ENCODE results near the gene ELP6. TPM values are rescaled to one million over a fixed set of nuclear protein-coding genes. Genes with fewer than 3 reads are reported as not detected.
"Not testable (repeated sequence)": the region's sequence is repeated elsewhere in the genome, so short reads cannot be mapped to it uniquely, and the experiment has no call there.

Gene ELP6
- total RNA-seq, 1 donor, result 48.2 TPM

DNA sequence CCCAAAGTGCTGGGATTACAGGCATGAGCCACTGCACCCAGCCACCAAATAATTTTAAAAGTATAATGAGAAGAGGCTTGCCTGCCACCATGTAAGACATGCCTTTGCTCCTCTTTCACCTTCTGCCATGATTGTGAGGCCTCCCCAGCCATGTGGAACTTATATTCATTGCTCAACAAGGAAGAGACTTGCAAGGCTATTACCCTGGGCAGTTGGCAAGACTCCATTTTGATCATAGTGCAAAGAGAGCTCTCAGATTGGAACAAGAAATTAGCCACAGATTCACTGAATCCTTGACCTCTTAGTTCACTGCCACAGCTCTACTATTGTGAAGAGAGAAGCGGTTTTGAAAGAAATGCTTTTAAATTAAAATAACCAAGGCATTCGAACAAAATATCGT, 43.9 kb downstream of the ELP6 start:
- DNase-seq (ENCODE audit: low read depth in 2 of 3, low spot score in 2 of 3), result no peak

DNA sequence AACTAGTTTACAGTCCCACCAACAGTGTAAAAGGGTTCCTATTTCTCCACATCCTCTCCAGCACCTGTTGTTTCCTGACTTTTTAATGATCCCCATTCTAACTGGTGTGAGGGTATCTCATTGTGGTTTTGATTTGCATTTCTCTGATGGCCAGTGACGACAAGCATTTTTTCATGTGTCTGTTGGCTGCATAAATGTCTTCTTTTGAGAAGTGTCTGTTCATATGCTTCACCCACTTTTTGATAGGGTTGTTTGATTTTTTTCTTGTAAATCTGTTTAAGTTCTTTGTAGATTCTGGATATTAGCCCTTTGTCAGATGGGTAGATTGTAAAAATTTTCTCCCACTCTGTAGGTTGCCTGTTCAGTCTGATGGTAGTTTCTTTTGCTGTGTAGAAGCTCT, 45.2 kb downstream of the ELP6 start:
- not testable (repeated sequence) for DNase-seq (ENCODE audit: low read depth in 2 of 3, low spot score in 2 of 3)

DNA sequence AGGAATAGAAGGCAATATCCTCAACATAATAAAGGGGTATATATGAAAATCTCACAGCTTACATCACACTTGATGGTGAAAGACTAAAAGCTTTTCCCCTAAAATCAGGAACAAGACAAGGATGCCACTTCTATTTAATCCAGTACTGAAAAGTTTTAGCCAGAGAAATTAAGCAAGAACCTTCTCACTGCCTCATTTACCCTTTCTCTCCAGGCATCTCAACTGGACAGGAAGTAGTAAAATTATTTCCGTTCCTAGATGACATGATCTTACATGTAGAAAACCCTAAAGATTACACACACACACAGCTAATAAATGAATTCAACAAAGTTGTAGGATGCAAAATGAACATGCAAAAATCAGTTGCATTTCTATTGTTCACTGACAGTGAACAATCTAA, 48.9 kb downstream of the ELP6 start:
- no peak for DNase-seq (ENCODE audit: low read depth in 2 of 3, low spot score in 2 of 3)

- DNase-seq (ENCODE audit: low read depth in 2 of 3, low spot score in 2 of 3), result not testable (repeated sequence)
These were observed 53.9 kb downstream of the ELP6 start for GRCh38 chr3:47459534-47460085.

- no peak for DNase-seq (ENCODE audit: low read depth in 2 of 3, low spot score in 2 of 3)
These were observed 56.5 kb downstream of the ELP6 start for GRCh38 chr3:47456984-47457383.

GRCh38 chr3:47455806-47456452, 57.6 kb downstream of the ELP6 start:
- DNase-seq (ENCODE audit: low read depth in 2 of 3, low spot score in 2 of 3), result no peak

GRCh38 chr3:47452453-47453215, 60.9 kb downstream of the ELP6 start:
- no peak for DNase-seq (ENCODE audit: low read depth in 2 of 3, low spot score in 2 of 3)

Small RNA genes within 50 kb of the gene (small RNA-seq; reads per million reads assigned to genes)
- gene AC099778.2 (not detected), gene RN7SL870P (not detected)

Other genes with a start within 250 kb of the ELP6 start
- 14.5 TPM for gene KIF9, start 230.9 kb downstream of the ELP6 start, total RNA-seq
- 18.9 TPM for gene KLHL18, start 230.8 kb downstream of the ELP6 start, total RNA-seq
- gene PTPN23, start 132.7 kb downstream of the ELP6 start, total RNA-seq, result 27.7 TPM
- 156 TPM for gene SCAP, start 37.8 kb downstream of the ELP6 start, total RNA-seq
- gene CSPG5, start 65.2 kb upstream of the ELP6 start, total RNA-seq, result 0.54 TPM

Data from hematopoietic multipotent progenitor cell (in vitro differentiated cells).